Measurements from ENCODE around the gene LZTS3. TPM values are rescaled to one million over a fixed set of nuclear protein-coding genes. Genes with fewer than 3 reads are reported as not detected.

LZTS3 gene
- total and polyA plus RNA-seq, 2 of the 13 experiments (the other 11 are each of a cell fraction or from before 2014, with no cell fraction given): 10.1 to 31.3 TPM

DNA sequence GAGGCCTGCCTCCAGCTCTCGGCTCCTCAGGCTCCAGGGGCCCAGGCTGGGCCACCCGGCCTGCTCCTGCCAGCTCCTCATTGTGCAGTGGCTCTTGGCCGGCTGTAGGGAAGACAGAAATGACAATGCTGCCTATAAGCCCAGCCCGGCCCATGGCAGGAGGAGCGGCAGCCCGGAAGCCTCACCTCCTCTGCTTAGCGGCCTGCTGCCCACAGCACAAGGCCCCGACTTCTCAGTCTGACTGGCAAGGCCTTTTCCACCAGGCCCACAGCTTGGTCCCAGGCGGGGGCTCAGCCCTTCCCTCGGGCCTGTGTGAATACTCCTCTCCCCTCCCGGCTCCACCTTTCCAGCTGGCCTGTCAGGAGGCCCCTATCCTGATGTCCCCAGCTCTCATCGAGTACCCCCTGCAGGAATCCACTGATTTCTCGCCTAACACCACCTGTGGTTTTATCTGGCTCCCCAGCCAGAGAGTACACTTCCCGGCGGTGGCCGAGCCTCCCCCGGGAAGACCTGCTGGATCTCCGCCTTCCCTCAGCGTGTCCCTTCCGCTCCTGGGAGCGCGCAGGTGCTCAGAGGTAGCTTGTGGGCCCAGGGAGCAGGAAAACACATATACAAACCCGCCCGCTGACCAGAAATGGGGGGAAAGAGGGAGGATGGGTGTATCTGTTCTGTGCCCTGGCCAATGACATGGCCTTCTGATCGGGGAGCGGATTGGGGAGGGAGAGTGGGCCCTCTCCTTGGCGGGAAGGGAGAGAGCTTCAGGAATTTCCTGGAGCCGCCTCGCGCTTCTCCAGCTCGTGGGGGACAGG lies 30.2 kb upstream of the LZTS3 start (continued):
- TF ChIP-seq, protein P1, sequence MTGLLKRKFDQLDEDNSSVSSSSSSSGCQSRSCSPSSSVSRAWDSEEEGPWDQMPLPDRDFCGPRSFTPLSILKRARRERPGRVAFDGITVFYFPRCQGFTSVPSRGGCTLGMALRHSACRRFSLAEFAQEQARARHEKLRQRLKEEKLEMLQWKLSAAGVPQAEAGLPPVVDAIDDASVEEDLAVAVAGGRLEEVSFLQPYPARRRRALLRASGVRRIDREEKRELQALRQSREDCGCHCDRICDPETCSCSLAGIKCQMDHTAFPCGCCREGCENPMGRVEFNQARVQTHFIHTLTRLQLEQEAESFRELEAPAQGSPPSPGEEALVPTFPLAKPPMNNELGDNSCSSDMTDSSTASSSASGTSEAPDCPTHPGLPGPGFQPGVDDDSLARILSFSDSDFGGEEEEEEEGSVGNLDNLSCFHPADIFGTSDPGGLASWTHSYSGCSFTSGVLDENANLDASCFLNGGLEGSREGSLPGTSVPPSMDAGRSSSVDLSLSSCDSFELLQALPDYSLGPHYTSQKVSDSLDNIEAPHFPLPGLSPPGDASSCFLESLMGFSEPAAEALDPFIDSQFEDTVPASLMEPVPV (CRISPR knock-in tag; IDR thresholded peaks at IDR 0.05): peak; percentile 94; the same call in 1 of the 2 replicates
- TF ChIP-seq ATF7-NPFF (CRISPR knock-in tag; IDR thresholded peaks at IDR 0.05; ENCODE audit: low read depth): no peak
- no peak for TF ChIP-seq ADNP (CRISPR knock-in tag; IDR thresholded peaks at IDR 0.05)
- TF ChIP-seq HCFC1 (IDR thresholded peaks at IDR 0.05; ENCODE audit: low read depth, low read length): no peak
- TF ChIP-seq, protein P2, sequence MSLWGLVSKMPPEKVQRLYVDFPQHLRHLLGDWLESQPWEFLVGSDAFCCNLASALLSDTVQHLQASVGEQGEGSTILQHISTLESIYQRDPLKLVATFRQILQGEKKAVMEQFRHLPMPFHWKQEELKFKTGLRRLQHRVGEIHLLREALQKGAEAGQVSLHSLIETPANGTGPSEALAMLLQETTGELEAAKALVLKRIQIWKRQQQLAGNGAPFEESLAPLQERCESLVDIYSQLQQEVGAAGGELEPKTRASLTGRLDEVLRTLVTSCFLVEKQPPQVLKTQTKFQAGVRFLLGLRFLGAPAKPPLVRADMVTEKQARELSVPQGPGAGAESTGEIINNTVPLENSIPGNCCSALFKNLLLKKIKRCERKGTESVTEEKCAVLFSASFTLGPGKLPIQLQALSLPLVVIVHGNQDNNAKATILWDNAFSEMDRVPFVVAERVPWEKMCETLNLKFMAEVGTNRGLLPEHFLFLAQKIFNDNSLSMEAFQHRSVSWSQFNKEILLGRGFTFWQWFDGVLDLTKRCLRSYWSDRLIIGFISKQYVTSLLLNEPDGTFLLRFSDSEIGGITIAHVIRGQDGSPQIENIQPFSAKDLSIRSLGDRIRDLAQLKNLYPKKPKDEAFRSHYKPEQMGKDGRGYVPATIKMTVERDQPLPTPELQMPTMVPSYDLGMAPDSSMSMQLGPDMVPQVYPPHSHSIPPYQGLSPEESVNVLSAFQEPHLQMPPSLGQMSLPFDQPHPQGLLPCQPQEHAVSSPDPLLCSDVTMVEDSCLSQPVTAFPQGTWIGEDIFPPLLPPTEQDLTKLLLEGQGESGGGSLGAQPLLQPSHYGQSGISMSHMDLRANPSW (CRISPR knock-in tag; IDR thresholded peaks at IDR 0.05; ENCODE audit: borderline replicate concordance): no peak
- no peak for TF ChIP-seq YEATS2 (CRISPR knock-in tag; IDR thresholded peaks at IDR 0.05; ENCODE audit: borderline replicate concordance)
- no peak for TF ChIP-seq SOX13 (IDR thresholded peaks at IDR 0.05)
- TF ChIP-seq SOX13 (CRISPR knock-in tag; conservative IDR thresholded peaks at IDR 0.05 in 1 of 2, IDR thresholded peaks at IDR 0.05 in 1 of 2): no peak
- TF ChIP-seq KDM1A (CRISPR knock-in tag; IDR thresholded peaks at IDR 0.05): no peak
- no peak for TF ChIP-seq ZNF660 (CRISPR knock-in tag; IDR thresholded peaks at IDR 0.05; ENCODE audit: borderline replicate concordance, low read depth)
- TF ChIP-seq SP2 (CRISPR knock-in tag; IDR thresholded peaks at IDR 0.05): no peak
- TF ChIP-seq REL (CRISPR knock-in tag; conservative IDR thresholded peaks at IDR 0.05): peak; percentile 97
- no peak for TF ChIP-seq ZNF383 (CRISPR knock-in tag; IDR thresholded peaks at IDR 0.05; ENCODE audit: borderline replicate concordance)
- TF ChIP-seq, protein P3, sequence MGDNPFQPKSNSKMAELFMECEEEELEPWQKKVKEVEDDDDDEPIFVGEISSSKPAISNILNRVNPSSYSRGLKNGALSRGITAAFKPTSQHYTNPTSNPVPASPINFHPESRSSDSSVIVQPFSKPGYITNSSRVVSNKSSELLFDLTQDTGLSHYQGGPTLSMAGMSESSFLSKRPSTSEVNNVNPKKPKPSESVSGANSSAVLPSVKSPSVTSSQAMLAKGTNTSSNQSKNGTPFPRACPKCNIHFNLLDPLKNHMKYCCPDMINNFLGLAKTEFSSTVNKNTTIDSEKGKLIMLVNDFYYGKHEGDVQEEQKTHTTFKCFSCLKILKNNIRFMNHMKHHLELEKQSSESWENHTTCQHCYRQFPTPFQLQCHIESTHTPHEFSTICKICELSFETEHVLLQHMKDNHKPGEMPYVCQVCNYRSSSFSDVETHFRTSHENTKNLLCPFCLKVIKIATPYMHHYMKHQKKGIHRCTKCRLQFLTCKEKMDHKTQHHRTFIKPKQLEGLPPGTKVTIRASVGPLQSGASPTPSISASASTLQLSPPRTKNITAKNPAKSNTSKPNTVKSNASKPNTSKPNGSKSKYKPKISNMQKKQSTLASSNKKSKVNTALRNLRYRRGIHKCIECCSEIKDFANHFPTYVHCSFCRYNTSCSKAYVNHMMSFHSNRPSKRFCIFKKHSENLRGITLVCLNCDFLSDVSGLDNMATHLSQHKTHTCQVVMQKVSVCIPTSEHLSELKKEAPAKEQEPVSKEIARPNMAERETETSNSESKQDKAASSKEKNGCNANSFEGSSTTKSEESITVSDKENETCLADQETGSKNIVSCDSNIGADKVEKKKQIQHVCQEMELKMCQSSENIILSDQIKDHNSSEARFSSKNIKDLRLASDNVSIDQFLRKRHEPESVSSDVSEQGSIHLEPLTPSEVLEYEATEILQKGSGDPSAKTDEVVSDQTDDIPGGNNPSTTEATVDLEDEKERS (CRISPR knock-in tag; IDR thresholded peaks at IDR 0.05): peak; percentile 42; the same call in 1 of the 2 replicates
- TF ChIP-seq NFE2L1 (CRISPR knock-in tag; IDR thresholded peaks at IDR 0.05; ENCODE audit: borderline replicate concordance): no peak
- TF ChIP-seq, protein P4, sequence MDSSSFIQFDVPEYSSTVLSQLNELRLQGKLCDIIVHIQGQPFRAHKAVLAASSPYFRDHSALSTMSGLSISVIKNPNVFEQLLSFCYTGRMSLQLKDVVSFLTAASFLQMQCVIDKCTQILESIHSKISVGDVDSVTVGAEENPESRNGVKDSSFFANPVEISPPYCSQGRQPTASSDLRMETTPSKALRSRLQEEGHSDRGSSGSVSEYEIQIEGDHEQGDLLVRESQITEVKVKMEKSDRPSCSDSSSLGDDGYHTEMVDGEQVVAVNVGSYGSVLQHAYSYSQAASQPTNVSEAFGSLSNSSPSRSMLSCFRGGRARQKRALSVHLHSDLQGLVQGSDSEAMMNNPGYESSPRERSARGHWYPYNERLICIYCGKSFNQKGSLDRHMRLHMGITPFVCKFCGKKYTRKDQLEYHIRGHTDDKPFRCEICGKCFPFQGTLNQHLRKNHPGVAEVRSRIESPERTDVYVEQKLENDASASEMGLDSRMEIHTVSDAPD (CRISPR knock-in tag; IDR thresholded peaks at IDR 0.05): no peak
- TF ChIP-seq ESRRA (CRISPR knock-in tag; IDR thresholded peaks at IDR 0.05; ENCODE audit: low read depth): peak; percentile 24; the same call in 1 of the 2 replicates
- TF ChIP-seq ZNF496 (CRISPR knock-in tag; IDR thresholded peaks at IDR 0.05; ENCODE audit: insufficient replicate concordance): no peak
- peak; percentile 35; the same call in 1 of the 2 replicates for TF ChIP-seq BRD4 (CRISPR knock-in tag; IDR thresholded peaks at IDR 0.05)
- no peak for TF ChIP-seq ZNF850 (CRISPR knock-in tag; conservative IDR thresholded peaks at IDR 0.05)
